Measurements from ENCODE around the gene MEIS1. TPM values are rescaled to one million over a fixed set of nuclear protein-coding genes. Genes with fewer than 3 reads are reported as not detected.

The MEIS1 gene
- total RNA-seq, 3 donors from 2014 or later (not counting 1 experiment from before 2014, with no cell fraction given) = 2.0 to 5.4 (median 3.6) TPM

DNA sequence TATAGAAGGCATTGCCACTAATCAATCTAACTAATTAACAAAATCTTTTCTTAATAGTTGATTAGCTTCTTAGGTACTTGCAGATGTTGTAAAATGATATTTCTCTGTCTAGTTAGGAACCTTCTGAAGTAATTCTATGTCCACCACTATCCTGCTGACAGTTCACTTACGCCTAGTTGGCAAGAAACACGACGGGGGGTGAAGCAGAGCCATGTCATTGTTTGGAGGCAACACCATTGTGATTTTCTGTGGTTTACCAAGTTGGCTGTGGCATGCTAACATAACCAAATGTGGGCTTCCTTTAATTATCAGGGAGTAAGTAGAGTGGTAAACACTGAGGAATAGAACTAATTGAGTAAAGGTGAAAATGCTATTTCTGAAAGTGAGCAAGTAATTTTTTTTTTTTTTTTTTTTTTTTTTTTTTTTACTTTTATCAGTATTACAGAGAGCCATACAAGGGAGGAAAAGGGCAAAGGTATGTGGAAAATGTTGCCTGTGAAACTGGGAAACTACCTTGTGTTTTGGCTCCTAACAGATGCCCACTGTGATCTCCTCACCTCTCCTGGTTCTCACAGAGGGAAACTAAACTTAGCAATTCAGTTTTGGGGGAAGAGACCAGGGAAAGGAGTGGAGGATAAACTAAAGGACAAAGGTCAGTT is 126.8 kb downstream of the MEIS1 start:
- intact Hi-C loops (cut with micrococcal nuclease) = no loop called here
- TF ChIP-seq, protein P1, sequence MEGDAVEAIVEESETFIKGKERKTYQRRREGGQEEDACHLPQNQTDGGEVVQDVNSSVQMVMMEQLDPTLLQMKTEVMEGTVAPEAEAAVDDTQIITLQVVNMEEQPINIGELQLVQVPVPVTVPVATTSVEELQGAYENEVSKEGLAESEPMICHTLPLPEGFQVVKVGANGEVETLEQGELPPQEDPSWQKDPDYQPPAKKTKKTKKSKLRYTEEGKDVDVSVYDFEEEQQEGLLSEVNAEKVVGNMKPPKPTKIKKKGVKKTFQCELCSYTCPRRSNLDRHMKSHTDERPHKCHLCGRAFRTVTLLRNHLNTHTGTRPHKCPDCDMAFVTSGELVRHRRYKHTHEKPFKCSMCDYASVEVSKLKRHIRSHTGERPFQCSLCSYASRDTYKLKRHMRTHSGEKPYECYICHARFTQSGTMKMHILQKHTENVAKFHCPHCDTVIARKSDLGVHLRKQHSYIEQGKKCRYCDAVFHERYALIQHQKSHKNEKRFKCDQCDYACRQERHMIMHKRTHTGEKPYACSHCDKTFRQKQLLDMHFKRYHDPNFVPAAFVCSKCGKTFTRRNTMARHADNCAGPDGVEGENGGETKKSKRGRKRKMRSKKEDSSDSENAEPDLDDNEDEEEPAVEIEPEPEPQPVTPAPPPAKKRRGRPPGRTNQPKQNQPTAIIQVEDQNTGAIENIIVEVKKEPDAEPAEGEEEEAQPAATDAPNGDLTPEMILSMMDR (IDR thresholded peaks at IDR 0.05) = no peak
- no peaks in the 10 kb centered on the region for H3K36me3 Mint-ChIP-seq
- H3K9me3 ChIP-seq (ENCODE audit: control insufficient read depth, insufficient read depth, low read length) = no peaks in the 10 kb centered on the region
- no peaks in the 10 kb centered on the region for H3K36me3 ChIP-seq (ENCODE audit: control insufficient read depth, insufficient read depth, low read length)
- no peaks in the 10 kb centered on the region for H3K4me1 ChIP-seq (ENCODE audit: control insufficient read depth, insufficient read depth, low read length)
- DNase-seq (no peak), ATAC-seq (no peak)
- H3K4me3 Mint-ChIP-seq = no peak overlapping the region
- no peaks in the 10 kb centered on the region for H3K27me3 ChIP-seq (ENCODE audit: control insufficient read depth, insufficient read depth, low read length)
- H3K4me1 Mint-ChIP-seq = no peaks in the 10 kb centered on the region
- WGBS (ENCODE audit: insufficient coverage) = 19% methylated on average over 3 of the region's 3 CpGs
- no peak overlapping the region for H3K27ac ChIP-seq (ENCODE audit: low read length)
- no peaks in the 10 kb centered on the region for H3K9me3 Mint-ChIP-seq
- no peak overlapping the region for H3K4me3 ChIP-seq (ENCODE audit: low read length)
- no peak overlapping the region for H3K27ac Mint-ChIP-seq
- peaks cover 7% of the 10 kb centered on the region in 2 donors for H3K27me3 Mint-ChIP-seq (ENCODE audit: low read depth in 2 of 2)

DNA sequence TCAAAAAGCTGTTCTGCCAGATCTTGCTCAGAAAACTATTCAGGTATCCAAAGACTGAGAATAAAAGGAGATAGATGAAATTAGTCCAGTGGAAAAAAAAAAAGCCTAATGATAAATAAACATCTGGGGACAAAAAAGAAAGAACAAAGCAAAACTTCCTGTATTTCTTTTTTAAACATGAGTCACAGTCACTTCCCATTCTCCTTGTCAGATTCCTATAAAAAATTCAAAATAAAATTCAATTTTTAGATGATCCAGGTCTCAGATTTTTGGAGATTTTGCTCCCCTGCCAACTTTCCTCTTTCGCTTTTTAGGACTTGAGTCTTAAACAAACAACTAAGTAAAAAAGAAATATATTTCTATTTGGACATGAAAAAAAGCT is 127.4 kb downstream of the MEIS1 start:
- Histone ChIP-seq H3K4me3 (ENCODE audit: low read length) (no peak overlapping the region), H3K9me3 (ENCODE audit: control insufficient read depth, insufficient read depth, low read length) (no peaks in the 10 kb centered on the region), H3K27me3 (ENCODE audit: control insufficient read depth, insufficient read depth, low read length) (no peaks in the 10 kb centered on the region), H3K27ac (ENCODE audit: low read length) (no peak overlapping the region), H3K36me3 (ENCODE audit: control insufficient read depth, insufficient read depth, low read length) (no peaks in the 10 kb centered on the region), H3K4me1 (ENCODE audit: control insufficient read depth, insufficient read depth, low read length) (no peaks in the 10 kb centered on the region)
- H3K27me3 Mint-ChIP-seq (ENCODE audit: low read depth in 2 of 2) = peaks cover 5 to 7% of the 10 kb centered on the region in 2 donors
- H3K4me1 Mint-ChIP-seq = no peaks in the 10 kb centered on the region
- ATAC-seq = no peak
- TF ChIP-seq, protein P1 (IDR thresholded peaks at IDR 0.05) = no peak
- no peak for DNase-seq
- no peak overlapping the region for H3K4me3 Mint-ChIP-seq
- no peak overlapping the region for H3K27ac Mint-ChIP-seq
- intact Hi-C loops (cut with micrococcal nuclease) = no loop called here
- H3K9me3 Mint-ChIP-seq = no peaks in the 10 kb centered on the region
- no CpG with 5 or more reads among the region's 1 CpG for WGBS (ENCODE audit: insufficient coverage)
- no peaks in the 10 kb centered on the region for H3K36me3 Mint-ChIP-seq

DNA sequence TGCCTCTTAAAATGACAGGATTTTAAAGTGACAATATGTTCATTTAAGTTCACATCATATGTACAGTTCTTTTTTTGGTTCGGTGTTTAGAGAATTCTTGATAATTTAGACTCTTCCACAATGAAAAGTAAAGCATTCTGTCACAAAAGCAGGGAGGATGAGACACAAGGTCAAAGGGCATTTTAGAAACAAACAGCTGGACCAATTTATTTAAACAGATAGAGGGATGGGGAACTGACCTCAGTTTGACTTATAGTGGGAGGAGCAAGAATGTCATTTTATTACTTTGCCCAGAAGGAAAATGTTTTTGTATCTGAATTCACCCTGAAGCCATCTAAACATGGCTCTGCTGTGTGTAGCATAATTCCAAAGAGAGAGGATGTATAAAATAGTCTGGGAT is 128.5 kb downstream of the MEIS1 start:
- H3K27ac ChIP-seq (ENCODE audit: low read length) = no peak overlapping the region
- H3K27ac Mint-ChIP-seq = no peak overlapping the region
- H3K27me3 ChIP-seq (ENCODE audit: control insufficient read depth, insufficient read depth, low read length) = no peaks in the 10 kb centered on the region
- H3K9me3 Mint-ChIP-seq = no peaks in the 10 kb centered on the region
- H3K4me1 ChIP-seq (ENCODE audit: control insufficient read depth, insufficient read depth, low read length) = no peaks in the 10 kb centered on the region
- TF ChIP-seq, protein P1 (IDR thresholded peaks at IDR 0.05) = no peak
- no CpG with 5 or more reads among the region's 1 CpG for WGBS (ENCODE audit: insufficient coverage)
- no peaks in the 10 kb centered on the region for H3K4me1 Mint-ChIP-seq
- DNase-seq (no peak), ATAC-seq (no peak)
- H3K4me3 ChIP-seq (ENCODE audit: low read length) = no peak overlapping the region
- H3K4me3 Mint-ChIP-seq = no peak overlapping the region
- H3K27me3 Mint-ChIP-seq (ENCODE audit: low read depth in 2 of 2) = peaks cover 4 to 7% of the 10 kb centered on the region in 2 donors
- H3K36me3 Mint-ChIP-seq = no peaks in the 10 kb centered on the region
- no peaks in the 10 kb centered on the region for H3K36me3 ChIP-seq (ENCODE audit: control insufficient read depth, insufficient read depth, low read length)
- no peaks in the 10 kb centered on the region for H3K9me3 ChIP-seq (ENCODE audit: control insufficient read depth, insufficient read depth, low read length)
- intact Hi-C loops (cut with micrococcal nuclease) = no loop called here

DNA sequence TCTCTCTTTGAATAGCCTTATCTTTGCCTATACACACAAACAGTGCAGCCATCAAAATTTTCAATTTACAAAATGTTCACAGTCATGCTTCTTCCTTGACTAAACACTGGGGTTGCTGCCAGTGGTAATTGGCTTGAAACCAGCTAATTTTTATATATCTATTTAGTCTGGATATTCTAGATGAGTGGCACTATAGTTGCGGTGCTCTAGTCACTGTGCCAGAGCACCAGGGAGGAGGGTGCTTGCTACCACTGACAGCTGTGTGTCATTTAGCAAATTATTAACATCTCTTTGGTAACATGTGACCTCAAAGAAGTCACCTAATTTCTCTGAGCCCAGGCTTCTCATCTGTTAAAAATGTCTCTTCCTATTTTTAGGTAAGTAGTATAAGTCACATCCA is 130.4 kb downstream of the MEIS1 start:
- intact Hi-C loops (cut with micrococcal nuclease) = no loop called here

More for the DNA sequence above, 130.4 kb downstream of the MEIS1 start:
- H3K4me1 ChIP-seq (ENCODE audit: control insufficient read depth, insufficient read depth, low read length) = no peaks in the 10 kb centered on the region
- no peaks in the 10 kb centered on the region for H3K36me3 Mint-ChIP-seq
- no peak overlapping the region for H3K4me3 Mint-ChIP-seq
- no peaks in the 10 kb centered on the region for H3K9me3 Mint-ChIP-seq
- no peak overlapping the region for H3K4me3 ChIP-seq (ENCODE audit: low read length)
- peaks cover 4 to 7% of the 10 kb centered on the region in 2 donors for H3K27me3 Mint-ChIP-seq (ENCODE audit: low read depth in 2 of 2)
- ATAC-seq (no peak), DNase-seq (no peak)
- H3K27ac ChIP-seq (ENCODE audit: low read length) = no peak overlapping the region
- no peaks in the 10 kb centered on the region for H3K36me3 ChIP-seq (ENCODE audit: control insufficient read depth, insufficient read depth, low read length)
- H3K27ac Mint-ChIP-seq = no peak overlapping the region
- H3K27me3 ChIP-seq (ENCODE audit: control insufficient read depth, insufficient read depth, low read length) = no peaks in the 10 kb centered on the region
- peaks cover 0 to 6% of the 10 kb centered on the region in 2 donors for H3K4me1 Mint-ChIP-seq
- no peaks in the 10 kb centered on the region for H3K9me3 ChIP-seq (ENCODE audit: control insufficient read depth, insufficient read depth, low read length)
- TF ChIP-seq, protein P1 (IDR thresholded peaks at IDR 0.05) = no peak
- 80% methylated on average over 1 of the region's 1 CpG for WGBS (ENCODE audit: insufficient coverage)

Measured in natural killer cell (primary cell).